Heart left ventricle (tissue), 16 donors: ENCODE results near the gene ATP9B. TPM values are rescaled to one million over a fixed set of nuclear protein-coding genes. Genes with fewer than 3 reads are reported as not detected.

Experiments used
- ATAC-seq, 4 donors: fragments of 200-7000 bp; cut with Tn5 transposase; one replicate each; pipeline ENCODE4 v1.9.1; 2020 to 2022; ENCODE audit warnings: moderate library complexity in 4 of 4, mild to moderate bottlenecking in 3 of 4, moderate number of reproducible peaks in 1 of 4
- DNase-seq, 5 donors: peaks; one replicate each; pipeline ENCODE4 v3.0.0-alpha.2; 2020
- H3K27ac ChIP-seq, 12 donors: fragments of 200-600 bp; sonication (generic) in 4 of 12; one replicate each; pipeline versions ENCODE4 v1.5.0 to v1.8.0; 2016 to 2022; ENCODE audit warnings: mild to moderate bottlenecking in 2 of 12
- H3K27me3 ChIP-seq, 9 donors: fragments of 200-600 bp; sonication (generic) in 2 of 9; one replicate each; pipeline versions ENCODE4 v1.5.1 to v1.8.0; 2016 to 2022; ENCODE audit warnings: mild to moderate bottlenecking in 3 of 9
- H3K36me3 ChIP-seq, 9 donors: fragments of 200-600 bp; sonication (generic) in 2 of 9; one replicate each; pipeline versions ENCODE4 v1.5.0 to v1.8.0; 2018 to 2022; ENCODE audit warnings: mild to moderate bottlenecking in 2 of 9
- H3K4me1 ChIP-seq, 12 donors: fragments of 200-600 bp; sonication (generic) in 4 of 12; one replicate each; pipeline versions ENCODE4 v1.5.0 to v1.8.0; 2016 to 2022; ENCODE audit warnings: mild to moderate bottlenecking in 3 of 12
- H3K4me3 ChIP-seq, 12 donors: fragments of 200-600 bp; sonication (generic) in 4 of 12; one replicate each; pipeline versions ENCODE4 v1.5.0 to v1.8.0; 2017 to 2022; ENCODE audit warnings: mild to moderate bottlenecking in 9 of 12, moderate library complexity in 4 of 12
- H3K9me3 ChIP-seq, 12 donors: fragments of 200-600 bp; sonication (generic) in 4 of 12; one replicate each; pipeline versions ENCODE4 v1.5.0 to v1.8.0; 2016 to 2022; ENCODE audit warnings: mild to moderate bottlenecking in 1 of 12
- POLR2A ChIP-seq, 2 donors: fragments of 450-650 bp; IDR thresholded peaks; one replicate each; pipeline ENCODE4 v1.6.1; 2017; ENCODE audit warnings: antibody characterized with exemption in 2 of 2, mild to moderate bottlenecking in 2 of 2, moderate library complexity in 2 of 2
- WGBS, 4 donors: extraction: QIAGEN DNeasy Blood & Tissue Kit in 2 of 4; methylation state at CpG; one replicate each; pipeline versions ENCODE4 v1.1.5 to v1.1.7; 2013 to 2018; 5-methylcytosine and 5-hydroxymethylcytosine counted together
- intact Hi-C, 10 donors: fragments of 100-400 bp; cut with DNase I; formaldehyde crosslinking; loops; one replicate each; pipeline versions ENCODE4 v1.11.1 to v1.14.2; 2022
- polyA plus RNA-seq, 2 donors: library from polyadenylated mRNA; stranded (reverse); fragments of 200-250 nt; gene quantifications; one replicate each; pipeline ENCODE4 v1.2.3, GENCODE V29; 2013
- total RNA-seq, 9 donors: library from RNA; depleted of rRNA in 2 of 9; stranded (reverse); fragments of >200 nt in 2 of 9; fragmentation: NEBNext Ultra II Directional in 3 of 9; extraction: Animal tissue kit (Norgen Biotek cat#: 25700) in 3 of 9; gene quantifications; one replicate each; pipeline versions ENCODE4 v1.1.0 to v1.2.4, GENCODE V29; 2016 to 2023
- TF ChIP-seq, protein P1 (sequence below), 12 donors: fragments of 200-600 bp; sonication (generic) in 4 of 12; IDR thresholded peaks; one replicate each; pipeline versions ENCODE4 v1.5.0 to v1.8.0; 2018 to 2022; ENCODE audit warnings: antibody characterized with exemption in 12 of 12, mild to moderate bottlenecking in 5 of 12
- donor health status: ischemic (EF 13 %, LVEDD 7.1; RV severe dilation, severe dysfunction).
- donor health status: healthy with polysubstance abuse.
- donor health status: DM: no; HTN: yes; CAD: no.
- donor health status: DM: no; HTN: no; CAD: no.
- donor health status: ischemic (EF 25% LVEDD 6.9; RV normal size, moderate dysfunction).
- donor health status: ischemic (EF 25% LVEDD 5.7; RV mildly dilated, moderate dysfunction).
- donor health status: healthy.
- donor health status: DM: yes; HTN: yes; CAD: no.
- donor health status: ischemic (EF 35%, LVEDD 5.7; RV mildly dilated, moderate dysfunction).
- donor health status: nonischemic (EF 11% LVEDD 7.7; RV severe dilation, severe dysfunction).
- donor health status: DM: yes; HTN: yes; CAD: no.
- donor health status: PGD.
- donor health status: ischemic (EF 29% LVEDD 5.4; RV normal size, mild dysfunction).
- donor health status: nonischemic (EF 23%, LVEDD 6.1; RV moderate dilation, normal function).

ATP9B gene
- total and polyA plus RNA-seq, 11 donors = 7.4 to 23.9 (median 12.8) TPM

DNA sequence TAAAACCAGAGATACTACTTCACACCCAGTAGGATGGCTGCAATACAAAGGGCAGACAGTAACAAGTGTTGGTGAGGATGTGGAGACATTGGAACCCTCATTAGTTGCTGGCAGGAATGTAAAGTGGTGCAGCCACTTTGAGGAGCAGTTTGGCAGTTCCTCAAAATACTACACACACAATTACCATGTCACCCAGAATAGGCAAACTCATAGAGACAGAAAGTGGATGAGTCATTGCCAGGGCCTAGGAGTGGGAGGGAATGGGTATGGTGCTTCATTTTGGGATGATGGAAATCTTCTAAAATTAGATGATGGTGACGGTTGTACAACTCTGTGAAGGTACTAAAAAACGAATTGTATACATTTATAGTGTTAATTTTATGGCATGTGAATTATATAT, 54.8 kb downstream of the ATP9B start:
- TF ChIP-seq, protein P1, sequence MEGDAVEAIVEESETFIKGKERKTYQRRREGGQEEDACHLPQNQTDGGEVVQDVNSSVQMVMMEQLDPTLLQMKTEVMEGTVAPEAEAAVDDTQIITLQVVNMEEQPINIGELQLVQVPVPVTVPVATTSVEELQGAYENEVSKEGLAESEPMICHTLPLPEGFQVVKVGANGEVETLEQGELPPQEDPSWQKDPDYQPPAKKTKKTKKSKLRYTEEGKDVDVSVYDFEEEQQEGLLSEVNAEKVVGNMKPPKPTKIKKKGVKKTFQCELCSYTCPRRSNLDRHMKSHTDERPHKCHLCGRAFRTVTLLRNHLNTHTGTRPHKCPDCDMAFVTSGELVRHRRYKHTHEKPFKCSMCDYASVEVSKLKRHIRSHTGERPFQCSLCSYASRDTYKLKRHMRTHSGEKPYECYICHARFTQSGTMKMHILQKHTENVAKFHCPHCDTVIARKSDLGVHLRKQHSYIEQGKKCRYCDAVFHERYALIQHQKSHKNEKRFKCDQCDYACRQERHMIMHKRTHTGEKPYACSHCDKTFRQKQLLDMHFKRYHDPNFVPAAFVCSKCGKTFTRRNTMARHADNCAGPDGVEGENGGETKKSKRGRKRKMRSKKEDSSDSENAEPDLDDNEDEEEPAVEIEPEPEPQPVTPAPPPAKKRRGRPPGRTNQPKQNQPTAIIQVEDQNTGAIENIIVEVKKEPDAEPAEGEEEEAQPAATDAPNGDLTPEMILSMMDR (IDR thresholded peaks at IDR 0.05) = no peak
- TF ChIP-seq POLR2A (IDR thresholded peaks at IDR 0.05) = no peak

DNA sequence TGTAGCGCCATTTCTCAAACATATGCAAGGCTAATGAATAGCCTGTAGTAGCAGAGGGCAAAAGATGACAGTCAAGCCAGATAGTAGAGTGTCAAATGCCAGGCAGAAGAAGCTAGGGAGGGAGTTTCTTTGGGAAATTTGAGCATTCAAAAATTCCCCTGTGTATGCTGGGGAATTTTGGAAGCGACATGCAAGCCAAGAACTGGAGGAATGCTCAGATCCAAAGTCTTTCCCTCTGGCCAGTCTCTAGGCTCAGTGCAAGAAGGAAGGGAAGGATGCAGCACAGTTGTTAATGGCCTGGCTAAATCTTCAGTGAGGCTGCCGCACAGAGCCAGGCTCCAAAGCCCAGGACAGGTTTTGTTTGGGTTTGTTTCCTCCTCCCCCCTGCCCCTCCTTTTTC, 59.9 kb downstream of the ATP9B start:
- Histone ChIP-seq H3K27ac (no peak overlapping the region), H3K9me3 (no peaks in the 10 kb centered on the region), H3K36me3 (peaks cover 0 to 34% (median 20%) of the 10 kb centered on the region in 9 donors), H3K4me1 (no peaks in the 10 kb centered on the region), H3K27me3 (no peaks in the 10 kb centered on the region), H3K4me3 (no peak overlapping the region)
- DNase-seq (no peak), ATAC-seq (no peak)
- intact Hi-C loops = no loop called here
- 71 to 85% (median 84%) methylated on average over 3 of the region's 3 CpGs for WGBS, 4 donors
- TF ChIP-seq, protein P1 (IDR thresholded peaks at IDR 0.05) = no peak
- no peak for TF ChIP-seq POLR2A (IDR thresholded peaks at IDR 0.05)

More for the DNA sequence above, 54.8 kb downstream of the ATP9B start:
- Histone ChIP-seq H3K27me3 (no peaks in the 10 kb centered on the region), H3K4me3 (no peak overlapping the region), H3K9me3 (no peaks in the 10 kb centered on the region), H3K4me1 (no peaks in the 10 kb centered on the region), H3K27ac (no peak overlapping the region), H3K36me3 (peaks cover 0 to 31% (median 17%) of the 10 kb centered on the region in 9 donors)
- ATAC-seq (peak in 2 of 4 donors; percentile 62 to 67), DNase-seq (no peak)
- 36 to 82% (median 71%) methylated on average over 2 of the region's 2 CpGs for WGBS, 4 donors
- intact Hi-C loops = no loop called here

DNA sequence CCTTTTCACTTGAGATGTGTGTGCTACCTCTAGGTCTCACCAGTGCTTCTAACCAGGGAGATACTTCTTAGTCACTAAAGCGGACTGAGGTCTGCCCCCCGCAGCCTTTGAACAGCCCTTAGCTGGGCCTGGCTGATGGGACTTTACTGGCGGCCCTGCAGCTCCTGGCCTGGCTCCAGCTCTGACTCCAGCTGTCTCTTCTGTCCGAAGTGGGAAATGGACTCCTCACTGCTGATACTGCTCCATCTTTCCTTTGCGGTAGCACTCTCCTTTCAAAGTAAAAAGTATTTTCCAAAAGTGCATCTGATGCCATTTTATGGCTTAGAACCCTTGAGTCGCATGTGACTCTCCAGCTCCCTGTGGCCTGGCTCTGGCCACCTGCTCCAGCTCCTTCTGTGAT, 64.5 kb downstream of the ATP9B start:
- H3K36me3 ChIP-seq = peaks cover 0 to 15% (median 4%) of the 10 kb centered on the region in 9 donors
- no peak for ATAC-seq
- intact Hi-C loops = no loop called here

DNA sequence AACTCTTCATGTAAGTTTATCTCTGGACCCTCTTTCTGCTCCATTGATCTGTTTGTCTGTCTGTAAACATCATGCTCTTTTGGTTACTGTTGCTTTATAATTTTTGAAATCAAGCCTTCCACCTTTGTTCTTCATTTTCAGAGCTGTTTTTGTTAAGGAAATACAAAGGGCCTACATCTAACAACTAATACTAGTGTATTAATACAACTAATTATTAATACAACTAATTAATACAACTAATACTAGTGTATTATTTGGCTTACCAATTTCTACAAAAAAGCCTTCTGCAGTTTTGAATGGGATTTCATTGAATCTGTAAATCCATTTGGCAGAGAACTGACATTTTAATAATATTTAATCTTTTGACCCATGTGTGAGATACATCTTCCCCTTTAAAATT, 66.7 kb downstream of the ATP9B start:
- Histone ChIP-seq H3K9me3 (no peaks in the 10 kb centered on the region), H3K27me3 (no peaks in the 10 kb centered on the region), H3K4me1 (no peaks in the 10 kb centered on the region), H3K36me3 (peaks cover 0 to 10% (median 4%) of the 10 kb centered on the region in 9 donors), H3K4me3 (no peak overlapping the region), H3K27ac (no peak overlapping the region)
- intact Hi-C loops = no loop called here
- ATAC-seq (no peak), DNase-seq (no peak)
- TF ChIP-seq POLR2A (IDR thresholded peaks at IDR 0.05) = no peak
- TF ChIP-seq, protein P1 (IDR thresholded peaks at IDR 0.05) = no peak

More for the DNA sequence above, 64.5 kb downstream of the ATP9B start:
- H3K4me3 ChIP-seq = no peak overlapping the region
- H3K27ac ChIP-seq = no peak overlapping the region
- no peaks in the 10 kb centered on the region for H3K27me3 ChIP-seq
- WGBS, 4 donors = 62 to 75% (median 72%) methylated on average over 6 of the region's 6 CpGs
- no peaks in the 10 kb centered on the region for H3K9me3 ChIP-seq
- DNase-seq = peak in 3 of 5 donors; percentile 12 to 29 (median 20)
- TF ChIP-seq, protein P1 (IDR thresholded peaks at IDR 0.05) = no peak
- TF ChIP-seq POLR2A (IDR thresholded peaks at IDR 0.05) = no peak
- H3K4me1 ChIP-seq = no peaks in the 10 kb centered on the region
